Fibroblast of skin of abdomen (primary cell): ENCODE measurements around the gene PARVA.

Experiments used
- DNase-seq: peaks from one replicate; pipeline ENCODE4 v3.0.0-alpha.2; 2013

Gene PARVA

DNA sequence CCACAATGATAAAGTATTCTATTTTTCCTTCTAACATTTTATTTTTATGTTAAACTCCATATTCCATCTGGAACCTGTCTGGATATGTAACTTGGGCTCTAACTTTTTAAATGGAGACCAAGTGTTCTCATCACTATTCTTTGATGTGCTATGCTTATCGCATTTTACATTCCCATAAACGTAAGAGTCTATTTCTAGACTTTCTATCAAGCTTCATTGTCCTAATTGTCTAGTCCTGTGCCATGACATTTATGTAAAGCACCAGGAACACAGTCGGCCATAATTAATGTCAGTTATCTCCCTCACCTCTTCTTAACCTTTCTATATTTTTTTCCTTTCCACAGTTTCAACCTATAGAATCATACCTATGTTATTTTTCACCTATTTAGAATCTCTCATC, 183.0 kb downstream of the PARVA start:
- no peak for DNase-seq

GRCh38 chr11:12560861-12561260, 183.5 kb downstream of the PARVA start:
- DNase-seq: no peak

- DNase-seq: no peak
Observed at GRCh38 chr11:12564012-12564411, 186.6 kb downstream of the PARVA start.

DNA sequence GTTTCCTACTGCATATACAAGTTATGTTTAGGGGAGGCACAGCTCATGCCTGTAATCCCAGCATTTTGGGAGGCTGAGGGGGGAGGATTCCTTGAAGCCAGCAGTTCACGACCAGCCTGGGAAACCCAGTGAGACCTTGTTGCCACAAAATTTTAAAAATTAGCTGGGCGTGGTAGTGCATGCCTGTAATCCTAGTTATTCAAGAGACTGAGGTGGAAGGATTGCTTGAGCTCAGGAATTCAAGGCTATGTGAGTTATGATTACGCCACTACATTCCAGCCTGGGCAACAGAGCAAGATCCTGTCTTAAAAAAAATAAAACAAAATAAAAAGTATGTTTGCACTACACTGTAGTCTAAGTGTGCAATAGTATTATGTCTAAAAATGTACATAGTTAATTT, 188.0 kb downstream of the PARVA start:
- peak; percentile 32 for DNase-seq

- DNase-seq: peak; percentile 20
Observed at GRCh38 chr11:12567746-12568460, 190.5 kb downstream of the PARVA start.

- DNase-seq: peak; percentile 79
Observed at GRCh38 chr11:12569499-12570425, 192.4 kb downstream of the PARVA start.

GRCh38 chr11:12573707-12574485, 196.5 kb downstream of the PARVA start:
- DNase-seq: no peak

GRCh38 chr11:12577725-12578644, 200.6 kb downstream of the PARVA start:
- no peak for DNase-seq

DNA sequence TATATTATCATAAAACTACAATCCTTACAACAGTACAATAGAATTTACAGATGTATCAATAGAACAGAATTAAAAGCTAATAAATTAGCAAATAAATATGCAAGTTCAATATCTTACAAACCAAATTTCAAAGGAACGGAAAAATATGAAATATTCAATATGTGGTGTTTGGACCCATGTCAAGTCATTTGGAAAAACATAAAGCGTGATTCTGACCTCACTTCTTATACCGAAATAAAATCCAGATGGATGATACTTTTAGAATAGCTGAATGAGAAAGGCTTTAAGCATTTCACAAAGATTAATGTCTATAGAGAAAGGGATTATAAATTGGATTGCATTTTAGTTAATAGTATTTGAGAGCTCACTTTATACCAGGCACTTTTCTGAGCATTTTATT, 204.0 kb downstream of the PARVA start:
- DNase-seq: peak; percentile 28

- peak; percentile 87 for DNase-seq
Observed at GRCh38 chr11:12581923-12582322, 204.6 kb downstream of the PARVA start.
